GM19043 (cell line): ENCODE measurements around the gene DKK1.

Experiments used
- ATAC-seq: cut with Tn5 transposase; IDR thresholded peaks from one replicate; pipeline ENCODE4 v1.9.1; 2021; ENCODE audit warnings: low read depth; ENCODE audit not compliant: unreplicated experiment

Gene DKK1

DNA sequence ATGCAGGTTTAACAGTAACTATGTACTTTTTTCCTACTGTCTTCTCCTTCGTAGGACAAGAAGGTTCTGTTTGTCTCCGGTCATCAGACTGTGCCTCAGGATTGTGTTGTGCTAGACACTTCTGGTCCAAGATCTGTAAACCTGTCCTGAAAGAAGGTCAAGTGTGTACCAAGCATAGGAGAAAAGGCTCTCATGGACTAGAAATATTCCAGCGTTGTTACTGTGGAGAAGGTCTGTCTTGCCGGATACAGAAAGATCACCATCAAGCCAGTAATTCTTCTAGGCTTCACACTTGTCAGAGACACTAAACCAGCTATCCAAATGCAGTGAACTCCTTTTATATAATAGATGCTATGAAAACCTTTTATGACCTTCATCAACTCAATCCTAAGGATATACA is 2.4 kb downstream of the DKK1 start:
- ATAC-seq: no peak

- no peak for ATAC-seq
Measured at GRCh38 chr10:52318136-52318701, 4.1 kb downstream of the DKK1 start.

GRCh38 chr10:52318822-52319464 is 4.9 kb downstream of the DKK1 start:
- ATAC-seq: no peak

DNA sequence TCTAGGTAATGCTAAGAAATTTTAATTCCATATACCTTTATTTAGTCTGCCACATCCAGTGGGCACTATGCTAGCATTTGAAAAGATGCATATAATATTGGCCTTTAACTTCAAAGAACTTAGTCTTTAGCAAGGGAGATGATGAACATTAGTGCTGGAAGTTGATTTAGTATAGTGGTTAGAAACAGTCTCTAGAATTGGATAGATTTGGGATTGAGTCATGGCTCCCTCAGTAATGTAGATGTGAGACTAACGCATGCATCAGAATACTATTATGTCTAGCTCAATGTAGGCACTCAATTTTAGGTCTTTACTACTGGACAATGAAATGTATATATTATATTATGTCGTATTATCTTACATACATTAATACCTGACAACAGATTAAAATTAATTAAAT is 5.8 kb downstream of the DKK1 start:
- no peak for ATAC-seq

DNA sequence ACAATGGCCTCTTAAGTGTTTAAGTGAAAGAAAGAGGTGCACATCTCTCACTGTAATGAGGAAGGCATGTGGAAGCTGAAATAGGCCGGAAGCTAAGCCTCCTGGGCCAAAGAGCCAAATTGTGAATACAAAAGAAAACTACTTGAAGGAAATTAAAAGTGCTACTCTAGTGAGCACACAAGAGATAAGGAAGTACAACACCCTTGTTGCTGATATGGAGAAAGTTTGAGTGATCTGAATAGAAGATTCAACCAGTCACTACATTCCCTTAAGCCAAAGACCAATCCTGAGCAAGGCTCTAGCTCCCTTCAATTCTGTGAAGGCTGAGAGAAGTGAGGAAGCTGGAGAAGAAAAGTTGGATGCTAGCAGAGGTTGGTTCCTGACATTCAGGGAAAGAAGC is 8.2 kb downstream of the DKK1 start:
- ATAC-seq: no peak

GRCh38 chr10:52322936-52323335 is 8.9 kb downstream of the DKK1 start:
- ATAC-seq: no peak

DNA sequence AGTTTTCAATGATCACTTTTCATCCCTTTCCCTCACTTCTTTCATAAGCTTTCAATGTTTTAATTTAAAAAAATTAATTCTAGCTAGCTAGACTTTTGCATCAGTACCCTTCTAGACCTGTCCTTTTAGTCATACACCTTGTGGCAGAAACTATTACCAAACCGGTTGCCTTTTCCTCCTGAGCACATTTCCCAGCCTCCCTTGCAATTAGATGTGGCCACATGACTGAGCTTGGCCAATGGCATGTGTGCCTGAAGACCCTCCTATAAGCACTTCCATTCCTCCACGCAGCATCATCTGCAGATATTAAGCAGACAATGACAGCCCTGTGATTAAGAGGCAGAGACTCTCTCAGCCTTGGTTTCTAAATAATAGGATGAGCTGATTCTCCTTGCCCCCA is 12.3 kb downstream of the DKK1 start:
- ATAC-seq: no peak

- no peak for ATAC-seq
Measured at GRCh38 chr10:52331638-52332364, 17.7 kb downstream of the DKK1 start.

DNA sequence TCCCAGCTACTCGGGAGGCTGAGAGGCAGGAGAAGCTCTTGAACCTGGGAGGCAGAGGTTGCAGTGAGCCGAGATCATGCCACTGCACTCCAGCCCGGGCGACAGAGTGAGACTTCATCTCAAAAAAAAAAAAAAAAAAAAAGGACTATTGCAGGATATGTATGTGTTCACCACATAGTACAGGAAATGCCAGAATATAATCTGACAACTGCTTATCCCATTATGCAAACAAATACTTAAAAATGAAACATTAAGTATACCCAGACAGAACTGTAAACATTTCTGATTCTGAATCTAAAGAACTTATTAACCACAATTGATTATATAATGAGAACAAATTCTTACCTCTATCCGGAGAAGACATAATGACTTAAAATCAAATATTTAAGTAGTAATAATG is 18.7 kb downstream of the DKK1 start:
- ATAC-seq: no peak

DNA sequence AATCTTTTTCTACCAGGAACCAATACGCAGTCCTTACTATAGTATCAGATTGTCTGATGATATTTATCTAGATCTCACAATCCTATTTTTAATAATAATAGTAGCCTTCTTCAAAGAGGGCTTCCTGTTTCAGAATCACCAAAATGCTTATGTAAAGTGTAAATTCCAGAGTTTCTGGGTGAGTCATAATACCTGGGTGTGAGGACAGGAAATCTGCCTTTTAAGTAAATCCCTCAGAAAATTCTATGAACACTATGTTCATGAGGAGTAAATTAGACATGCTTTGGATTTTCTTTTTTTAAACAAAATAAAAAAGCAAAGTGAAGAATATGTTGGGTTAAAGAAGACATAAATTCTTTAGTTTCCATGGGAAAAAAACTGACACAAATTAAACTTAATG is 20.5 kb downstream of the DKK1 start:
- ATAC-seq: no peak

DNA sequence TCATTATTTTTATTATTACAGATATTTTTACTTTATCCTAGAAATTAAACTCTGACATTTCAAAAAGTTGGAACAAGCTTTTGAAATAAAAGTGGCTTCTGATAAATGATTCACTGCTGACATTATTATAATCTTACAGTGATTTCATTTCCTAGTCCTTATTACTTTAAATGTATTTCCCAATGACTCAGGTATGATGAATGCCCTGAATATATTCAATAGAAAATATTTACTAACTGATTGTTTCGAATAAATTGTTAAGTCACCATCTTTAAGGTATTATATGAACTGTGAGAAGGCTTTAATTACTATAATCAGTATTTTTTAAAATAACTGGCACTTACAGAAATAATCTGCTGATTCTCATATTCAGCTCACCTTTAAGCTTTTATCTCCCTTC is 21.6 kb downstream of the DKK1 start:
- no peak for ATAC-seq

DNA sequence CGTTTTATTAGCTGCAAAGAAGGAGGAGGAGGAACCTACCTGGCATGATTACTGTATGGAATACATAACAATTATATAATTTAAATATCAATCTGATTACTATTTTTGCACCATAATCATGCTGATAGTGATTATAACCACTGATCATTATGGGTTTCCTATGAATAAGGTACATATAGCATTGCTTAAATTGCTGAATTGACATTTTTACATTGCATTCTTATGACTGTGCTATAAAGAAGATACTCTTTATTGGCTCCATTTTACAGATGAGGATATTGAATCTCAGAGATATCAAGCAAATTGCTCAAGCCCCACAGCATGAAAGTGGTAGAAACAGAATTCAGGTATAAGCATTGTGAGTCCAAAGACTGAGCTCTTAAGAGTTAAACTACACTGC is 23.1 kb downstream of the DKK1 start:
- no peak for ATAC-seq

- no peak for ATAC-seq
Measured at GRCh38 chr10:52343439-52343838, 29.4 kb downstream of the DKK1 start.

DNA sequence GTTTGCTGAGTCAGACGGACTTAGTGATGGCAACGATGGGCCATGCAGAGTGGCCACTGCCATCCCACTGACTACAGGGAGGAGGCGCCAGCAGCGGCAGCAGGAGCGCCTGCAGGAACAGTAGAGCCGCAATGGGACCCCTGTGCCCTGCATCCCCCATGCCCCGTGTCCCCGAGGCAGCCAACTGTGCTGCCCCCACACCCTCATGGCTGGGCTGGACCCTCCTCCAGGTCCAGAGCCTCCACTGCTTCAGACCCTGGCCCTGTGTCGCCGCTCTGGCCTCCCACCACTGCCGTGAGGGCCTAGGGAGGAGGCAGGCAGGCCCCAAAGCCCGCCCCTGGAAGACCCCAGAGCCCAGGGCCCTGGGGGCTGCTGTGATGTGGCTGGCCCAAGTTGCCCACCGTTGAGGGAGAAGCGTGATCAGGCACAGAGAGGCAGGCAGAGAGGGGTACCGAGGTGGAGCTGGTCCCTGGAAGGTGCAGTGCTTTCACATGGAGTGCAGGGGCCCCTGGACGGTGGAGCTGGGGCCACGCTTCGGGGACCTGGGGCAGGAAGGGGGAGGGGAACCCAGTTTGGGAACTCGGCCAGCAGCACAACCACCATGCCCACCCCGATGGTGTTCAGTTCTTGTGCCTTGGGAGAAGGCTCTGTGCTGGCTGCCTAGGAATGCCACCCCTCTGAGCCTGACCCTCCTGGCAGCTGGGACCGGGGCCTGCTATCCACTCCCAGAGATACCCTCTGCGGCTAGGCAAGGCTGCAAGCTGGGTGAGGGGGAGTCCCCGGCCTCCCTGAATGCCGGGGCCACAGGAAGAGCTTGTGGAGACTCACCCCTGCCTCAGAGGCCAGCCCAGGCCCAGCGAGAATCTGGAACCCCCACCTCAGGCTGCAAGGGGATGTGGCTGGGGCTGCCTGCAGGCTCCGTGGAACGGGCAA is 32.6 kb downstream of the DKK1 start:
- no peak for ATAC-seq

DNA sequence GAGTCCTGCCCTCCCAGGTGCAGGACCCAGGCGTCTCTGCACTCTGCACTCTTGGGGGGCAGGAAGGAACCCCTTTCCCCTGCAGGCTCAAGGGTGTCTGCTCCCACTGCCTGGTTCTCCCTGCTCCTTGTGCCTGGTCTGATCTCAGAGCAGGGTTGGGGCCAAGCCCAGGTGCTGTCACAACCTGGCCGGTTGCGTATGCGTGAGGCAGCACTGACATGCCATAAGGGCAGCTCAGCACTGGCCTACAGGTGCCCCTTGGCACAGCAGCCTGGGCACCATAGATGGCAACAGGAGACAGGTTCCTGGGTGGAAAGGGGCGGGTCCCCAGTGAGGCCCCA is 33.2 kb downstream of the DKK1 start:
- ATAC-seq: no peak

- ATAC-seq: no peak
Measured at GRCh38 chr10:52348037-52348564, 34.0 kb downstream of the DKK1 start.

DNA sequence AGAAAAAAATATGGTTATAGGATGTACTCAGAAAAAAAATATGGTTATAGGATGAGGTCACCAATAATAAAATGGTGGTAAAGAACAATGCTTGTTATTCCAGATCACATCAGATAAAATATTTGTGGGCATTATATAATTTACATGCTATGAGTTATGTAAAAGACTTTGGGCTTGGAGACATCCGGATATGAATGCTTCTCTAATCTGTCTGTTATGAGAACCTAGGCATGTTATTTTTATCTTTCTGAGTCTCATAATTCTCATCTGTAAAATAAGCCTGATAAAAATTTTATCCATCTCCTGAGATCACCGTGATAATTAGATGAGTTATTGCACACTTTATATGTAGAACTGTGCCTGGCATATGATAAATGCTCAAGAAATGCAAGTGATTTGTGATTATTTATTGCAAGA is 37.8 kb downstream of the DKK1 start:
- ATAC-seq: no peak

GRCh38 chr10:52353205-52353604 is 39.1 kb downstream of the DKK1 start:
- ATAC-seq: no peak

DNA sequence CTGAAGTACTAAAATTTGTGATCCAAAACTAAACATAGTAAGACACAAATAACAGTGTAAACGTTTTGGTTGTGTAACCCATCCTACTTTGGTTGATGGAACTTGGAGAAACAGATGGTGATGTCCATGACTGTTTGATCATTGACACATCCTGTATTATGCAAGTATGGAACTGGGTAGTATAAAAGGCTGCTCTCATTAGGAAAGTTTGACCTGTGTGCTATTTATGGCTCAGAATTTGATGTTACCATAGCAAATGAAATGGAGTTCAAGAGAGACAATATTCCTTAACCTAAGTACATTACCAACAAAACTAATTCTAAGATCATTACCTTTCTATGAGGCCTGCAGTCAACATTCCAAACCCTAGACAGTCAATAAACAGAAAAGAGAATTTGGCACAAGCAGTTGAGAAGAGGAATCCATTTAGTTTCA is 39.9 kb downstream of the DKK1 start:
- no peak for ATAC-seq

GRCh38 chr10:52357971-52358370 is 43.9 kb downstream of the DKK1 start:
- ATAC-seq: no peak

DNA sequence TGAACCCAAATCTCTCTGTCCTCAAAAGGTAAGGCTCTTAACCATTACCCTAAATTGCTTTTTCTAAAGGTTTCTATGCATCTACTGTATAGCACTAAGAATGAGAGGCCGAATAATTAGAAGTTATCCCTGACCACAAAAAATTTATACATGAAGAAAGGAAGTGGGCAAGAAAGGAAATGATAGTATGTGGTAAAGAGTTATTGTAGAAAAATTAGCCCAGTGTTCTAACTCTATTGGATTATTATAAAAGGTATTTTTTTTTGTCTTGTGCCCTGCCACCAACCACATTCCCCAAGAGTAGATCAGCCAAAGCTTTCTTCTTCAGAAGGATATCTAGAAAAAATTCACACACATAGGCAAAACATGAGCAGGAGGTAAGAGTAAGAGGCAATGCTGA is 45.4 kb downstream of the DKK1 start:
- no peak for ATAC-seq
